Measurements from ENCODE around the gene CCDC78.
"Not testable (repeated sequence)": the region's sequence is repeated elsewhere in the genome, so short reads cannot be mapped to it uniquely, and the experiment has no call there.

The CCDC78 gene

GRCh38 chr16:691242-691641, 35.0 kb downstream of the CCDC78 start:
- not testable (repeated sequence) for DNase-seq

- DNase-seq: no peak
Observed at GRCh38 chr16:689175-689897, 36.9 kb downstream of the CCDC78 start.

DNA sequence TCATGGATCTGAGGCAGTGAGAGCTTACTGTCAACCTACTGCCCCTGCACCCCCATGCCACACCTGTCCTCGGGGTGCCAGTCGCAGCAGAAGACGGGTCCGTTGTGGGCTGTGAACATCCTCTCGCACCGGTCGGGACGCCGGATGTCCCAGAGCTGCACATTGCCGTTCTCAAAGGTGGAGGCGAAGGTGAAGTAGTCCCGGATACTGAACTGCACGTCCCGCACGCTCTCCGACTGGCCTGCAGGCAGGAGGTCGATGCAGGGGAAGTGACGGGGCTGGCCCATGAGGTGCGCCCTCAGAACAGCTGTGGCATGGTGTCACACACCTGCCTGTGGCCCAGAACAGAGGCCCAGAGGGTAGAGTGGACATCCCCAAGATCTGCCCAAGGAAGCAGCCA, 38.7 kb downstream of the CCDC78 start:
- DNase-seq: no peak

DNA sequence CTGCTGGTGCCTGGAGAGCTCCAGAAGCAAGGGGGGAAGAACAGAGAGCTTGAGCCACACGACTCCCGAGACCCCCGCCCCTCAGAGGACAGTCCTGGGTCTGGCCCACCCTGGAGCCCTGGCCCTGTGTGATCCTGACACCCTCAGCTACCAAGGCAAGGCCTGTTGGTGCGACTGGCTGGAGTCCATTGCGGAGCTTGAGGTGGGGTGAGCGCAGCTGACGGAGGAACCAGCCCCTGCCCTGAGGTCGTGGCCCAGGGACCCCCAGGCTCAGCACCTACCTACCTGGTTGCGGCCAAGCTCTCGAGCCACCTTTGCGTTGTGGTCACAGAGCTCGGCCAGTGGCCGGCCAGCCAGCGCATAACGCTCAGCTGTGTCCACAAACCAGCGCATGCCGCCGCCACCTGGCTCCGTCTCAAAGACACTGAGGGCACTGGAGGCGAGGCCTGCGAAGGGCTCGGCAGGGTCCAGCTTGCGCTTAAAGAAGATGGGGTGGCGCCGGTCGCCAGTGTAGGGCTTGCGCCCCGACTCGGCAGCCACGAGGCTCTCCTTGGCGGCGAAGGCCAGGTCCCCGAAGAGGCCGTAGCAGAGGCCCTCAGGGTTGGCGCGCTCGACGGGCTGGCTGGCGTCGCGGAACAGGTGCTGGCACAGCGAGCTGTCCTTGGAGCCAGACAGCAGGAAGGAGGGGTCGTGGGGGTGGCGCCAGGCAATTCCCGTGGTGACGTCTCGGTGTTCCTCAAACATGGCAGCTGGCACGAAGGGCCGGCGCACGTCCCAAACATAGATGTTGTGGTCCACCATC, 39.6 kb downstream of the CCDC78 start:
- no peak for DNase-seq

- DNase-seq: peak in 1 of 2 experiments; percentile 55
Observed at GRCh38 chr16:685967-686366, 40.3 kb downstream of the CCDC78 start.

DNA sequence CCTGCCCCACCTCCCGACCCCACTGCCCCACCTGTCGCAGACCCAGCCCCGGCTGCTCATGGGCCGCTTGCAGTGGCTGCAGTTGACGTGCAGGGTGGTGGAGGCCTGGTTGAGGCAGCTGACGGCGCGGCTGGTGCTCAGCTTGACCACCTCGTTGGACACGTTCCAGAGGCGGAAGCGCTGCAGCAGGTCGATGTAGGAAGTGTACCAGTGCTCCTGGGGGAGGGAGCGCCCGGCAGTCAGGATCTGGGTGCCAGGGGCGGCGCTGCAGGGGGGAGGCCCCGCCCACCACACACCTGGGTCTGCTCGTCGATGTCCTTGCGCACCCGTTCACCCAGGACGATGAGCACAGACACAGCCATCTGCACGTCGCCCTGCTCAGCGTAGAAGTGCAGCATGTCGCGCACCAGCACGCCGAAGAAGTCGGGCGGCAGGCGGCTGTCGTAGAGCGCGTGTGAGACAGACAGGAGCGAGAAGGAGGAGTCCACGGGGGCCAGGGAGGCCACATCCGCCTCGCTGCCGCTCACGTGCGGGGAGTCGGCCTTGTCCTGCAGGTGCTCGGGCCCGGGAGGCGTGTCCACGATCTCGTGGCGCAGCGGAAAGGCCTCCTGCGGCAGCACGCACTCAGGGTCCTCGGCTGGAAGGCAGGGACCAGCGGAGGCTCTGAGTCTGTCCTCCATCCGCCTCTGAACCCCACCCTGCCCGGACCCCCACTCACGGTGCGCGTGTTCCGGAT, 41.1 kb downstream of the CCDC78 start:
- DNase-seq: peak in 1 of 2 experiments; percentile 77

DNA sequence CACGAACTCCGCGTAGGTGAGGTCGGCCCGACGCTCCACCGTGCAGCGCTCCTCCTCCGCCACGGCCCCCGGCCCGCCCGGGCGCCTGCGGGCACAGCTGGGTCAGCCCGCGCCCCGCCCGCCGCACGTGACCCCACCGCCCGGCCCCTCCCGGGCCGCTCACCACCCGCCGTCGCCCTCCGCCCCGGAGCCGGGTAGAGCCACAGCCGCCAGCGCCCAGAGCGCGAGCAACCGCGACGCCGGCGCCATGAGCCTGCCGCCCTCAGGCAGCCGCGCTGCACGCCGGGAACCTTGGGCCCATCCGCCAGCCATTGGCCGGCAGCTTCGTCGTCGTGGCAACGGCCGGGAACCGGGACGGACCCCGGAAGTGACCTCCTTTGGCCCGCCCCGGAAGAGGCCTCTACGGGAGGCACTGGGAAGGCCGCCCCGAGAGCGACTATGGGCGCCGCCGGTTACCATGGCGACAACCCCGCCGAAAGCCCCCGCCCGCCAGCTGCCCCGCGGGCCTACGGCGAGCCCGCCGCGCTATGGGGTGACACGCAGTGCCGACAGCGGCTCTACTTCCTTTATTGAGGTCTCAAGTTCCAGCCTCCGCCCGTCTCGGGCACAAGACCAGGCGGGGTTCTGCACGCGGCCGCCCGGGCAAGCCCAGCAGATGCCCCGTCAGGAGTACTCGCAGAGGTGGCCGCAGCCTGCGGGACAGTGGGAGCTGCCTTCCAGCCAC, 42.0 kb downstream of the CCDC78 start, which contains the start of gene JMJD8:
JMJD8 (minus strand) TSS at position 264 of the 724 bp plus-strand sequence; CDS start at position 249, 15 bp downstream.
- DNase-seq: peak; percentile 84 to 96

GRCh38 chr16:683396-684070, 42.7 kb downstream of the CCDC78 start:
- DNase-seq: peak in 1 of 2 experiments; percentile 51

DNA sequence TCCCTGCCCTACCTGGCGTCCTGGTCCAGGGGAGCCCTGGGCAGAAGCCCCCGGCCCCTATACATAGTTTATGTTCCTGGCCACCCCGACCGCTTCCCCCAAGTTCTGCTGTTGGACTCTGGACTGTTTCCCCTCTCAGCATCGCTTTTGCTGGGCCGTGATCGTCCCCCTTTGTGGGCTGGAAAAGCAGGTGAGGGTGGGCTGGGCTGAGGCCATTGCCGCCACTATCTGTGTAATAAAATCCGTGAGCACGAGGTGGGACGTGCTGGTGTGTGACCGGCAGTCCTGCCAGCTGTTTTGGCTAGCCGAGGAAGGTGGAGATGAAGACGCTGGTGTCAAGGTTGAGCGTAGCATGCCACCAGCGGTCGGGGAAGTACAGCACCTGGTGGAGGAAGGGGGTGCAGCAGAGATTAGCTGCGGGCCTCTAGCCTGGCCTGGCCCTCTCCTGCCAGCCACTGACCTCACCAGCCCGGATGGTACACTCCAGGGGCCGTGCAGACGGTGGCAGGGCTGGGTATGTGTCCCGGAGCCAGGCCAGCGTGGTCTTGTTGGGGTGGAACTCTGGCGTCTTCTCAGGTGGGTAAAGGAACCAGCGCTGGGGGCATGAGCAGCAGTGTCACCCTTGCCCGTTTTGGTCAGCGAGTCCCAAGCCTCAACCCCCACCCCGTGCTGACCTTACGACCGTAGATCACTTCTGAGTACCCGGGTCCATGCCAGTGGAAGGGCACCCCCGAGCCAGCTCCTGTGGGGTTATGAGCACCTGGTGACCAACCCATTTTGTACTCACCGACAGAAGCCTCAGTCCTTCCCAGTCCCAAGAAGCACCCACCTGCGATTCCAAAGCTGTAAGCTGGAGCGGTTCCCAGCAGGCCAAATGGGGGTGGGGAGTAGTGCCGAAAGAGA, 43.5 kb downstream of the CCDC78 start:
- no peak for DNase-seq

DNA sequence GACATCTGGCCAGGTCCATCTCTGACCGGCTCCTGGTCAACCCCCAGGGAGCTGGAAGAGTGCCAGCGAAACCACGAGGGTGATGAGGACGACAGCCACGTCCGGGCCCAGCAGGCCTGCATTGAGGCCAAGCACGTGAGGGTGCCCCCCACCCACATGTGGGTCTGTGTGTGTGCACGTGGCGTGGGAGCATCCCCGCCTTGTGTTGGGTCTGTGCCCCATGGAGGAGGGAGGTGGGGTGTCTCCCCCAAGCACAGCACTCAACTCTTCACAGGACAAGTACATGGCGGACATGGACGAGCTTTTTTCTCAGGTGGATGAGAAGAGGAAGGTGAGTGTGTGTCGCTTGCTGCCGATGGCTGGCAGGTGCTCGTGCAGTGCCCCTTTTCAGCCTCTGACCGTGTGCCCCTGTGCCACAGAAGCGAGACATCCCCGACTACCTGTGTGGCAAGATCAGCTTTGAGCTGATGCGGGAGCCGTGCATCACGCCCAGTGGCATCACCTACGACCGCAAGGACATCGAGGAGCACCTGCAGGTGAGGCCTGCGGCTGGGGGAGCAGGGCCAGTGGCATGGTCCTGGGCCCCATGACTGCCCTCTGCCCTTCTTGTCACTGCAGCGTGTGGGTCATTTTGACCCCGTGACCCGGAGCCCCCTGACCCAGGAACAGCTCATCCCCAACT, 44.4 kb downstream of the CCDC78 start:
- DNase-seq: no peak

DNA sequence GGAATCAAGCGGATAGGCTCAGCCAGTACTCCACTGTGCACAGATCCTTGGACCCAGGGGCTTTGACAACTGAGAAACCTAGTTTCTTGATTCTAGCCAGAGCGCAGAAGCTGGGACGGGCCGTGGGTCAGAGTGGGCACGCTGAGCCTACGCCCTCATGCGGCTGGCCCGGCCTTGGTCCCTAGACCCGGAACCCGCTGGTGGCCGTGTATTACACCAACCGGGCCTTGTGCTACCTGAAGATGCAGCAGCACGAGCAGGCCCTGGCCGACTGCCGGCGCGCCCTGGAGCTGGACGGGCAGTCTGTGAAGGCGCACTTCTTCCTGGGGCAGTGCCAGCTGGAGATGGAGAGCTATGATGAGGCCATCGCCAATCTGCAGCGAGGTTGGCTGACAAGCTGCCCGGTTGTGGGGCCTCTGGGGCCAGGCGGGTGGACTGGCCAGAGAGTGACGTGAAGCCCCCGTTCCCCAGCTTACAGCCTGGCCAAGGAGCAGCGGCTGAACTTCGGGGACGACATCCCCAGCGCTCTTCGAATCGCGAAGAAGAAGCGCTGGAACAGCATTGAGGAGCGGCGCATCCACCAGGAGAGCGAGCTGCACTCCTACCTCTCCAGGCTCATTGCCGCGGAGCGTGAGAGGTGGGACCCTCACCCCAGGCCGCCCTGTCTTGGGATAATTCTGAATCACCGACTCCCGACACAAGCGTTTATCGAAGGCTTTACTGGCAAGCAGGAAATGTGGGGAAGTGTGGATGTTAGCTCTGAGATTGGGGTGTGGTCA, 45.1 kb downstream of the CCDC78 start:
- DNase-seq: peak in 1 of 2 experiments; percentile 46

GRCh38 chr16:680625-680945, 45.7 kb downstream of the CCDC78 start:
- DNase-seq: no peak

GRCh38 chr16:679814-680624, 46.2 kb downstream of the CCDC78 start, which contains the start of gene STUB1:
Gene STUB1, plus strand, starts transcription at chr16:680410. Its CDS starts 116 bp downstream, at chr16:680526.
- DNase-seq: peak in 1 of 2 experiments; percentile 89

- peak; percentile 50 to 83 for DNase-seq
Observed at GRCh38 chr16:678858-679813, 47.1 kb downstream of the CCDC78 start.

GRCh38 chr16:678209-678857, 47.9 kb downstream of the CCDC78 start:
- no peak for DNase-seq

- DNase-seq: peak; percentile 65 to 88
Observed at GRCh38 chr16:677316-678190, 48.7 kb downstream of the CCDC78 start.
